CD8-positive, alpha-beta memory T cell (primary cell): ENCODE measurements around the gene MAG. TPM values are rescaled to one million over a fixed set of nuclear protein-coding genes. Genes with fewer than 3 reads are reported as not detected.
A peak's percentile ranks its signal among the peaks of the same experiment; 100 is the strongest.

Experiments
- CTCF ChIA-PET: fragments of 350-600 bp; sonication (Branson Sonifier 250); formaldehyde crosslinking; loops from one replicate; lab custom pipeline; 2021; ENCODE audit warnings: antibody characterized with exemption; lab: Charles Lee
- POLR2A ChIA-PET: fragments of 350-600 bp; sonication (Branson Sonifier 250); formaldehyde crosslinking; loops from one replicate; lab custom pipeline; 2021; ENCODE audit warnings: antibody characterized with exemption; lab: Charles Lee
- DNase-seq, 5 donors: peaks; one replicate each; pipeline versions ENCODE4 v3.0.0 to v3.0.0-alpha.2; 2020 to 2022; ENCODE audit warnings: mixed read lengths in 1 of 5
- H3K27ac ChIP-seq: one replicate; pipeline ENCODE4 v1.7.0; 2013; ENCODE audit warnings: low read depth, mild to moderate bottlenecking, low read length, moderate library complexity
- H3K27me3 ChIP-seq: 2 replicates; pipeline ENCODE4 v1.7.0; 2013; ENCODE audit warnings: low read length, mild to moderate bottlenecking; ENCODE audit not compliant: insufficient read depth, poor library complexity, severe bottlenecking
- H3K36me3 ChIP-seq: 2 replicates; pipeline ENCODE4 v1.7.0; 2013; ENCODE audit warnings: mild to moderate bottlenecking, low read length, moderate library complexity; ENCODE audit not compliant: insufficient read depth
- H3K4me1 ChIP-seq: 2 replicates; pipeline ENCODE4 v1.7.0; 2013; ENCODE audit warnings: mild to moderate bottlenecking, low read length, moderate library complexity; ENCODE audit not compliant: insufficient read depth
- H3K4me3 ChIP-seq: 2 replicates; pipeline ENCODE4 v1.7.0; 2013; ENCODE audit warnings: mild to moderate bottlenecking, low read length
- H3K9me3 ChIP-seq: 2 replicates; pipeline ENCODE4 v1.7.0; 2013; ENCODE audit warnings: mild to moderate bottlenecking, low read length
- H3K27ac Mint-ChIP-seq, 8 donors: one replicate each; pipeline ENCODE4 v1.8.0; 2020 to 2021; ENCODE audit warnings: mixed read lengths in 8 of 8, mild to moderate bottlenecking in 6 of 8, inconsistent platforms in 3 of 8, moderate library complexity in 3 of 8
- H3K27me3 Mint-ChIP-seq, 2 donors: one replicate each; pipeline ENCODE4 v1.8.0; 2020 to 2021; ENCODE audit warnings: mixed read lengths in 2 of 2, mild to moderate bottlenecking in 1 of 2, moderate library complexity in 1 of 2
- H3K36me3 Mint-ChIP-seq, 3 donors: one replicate each; pipeline ENCODE4 v1.8.0; 2020 to 2021; ENCODE audit warnings: mixed read lengths in 3 of 3, inconsistent platforms in 1 of 3, mild to moderate bottlenecking in 1 of 3
- H3K4me1 Mint-ChIP-seq, 3 donors: one replicate each; pipeline ENCODE4 v1.8.0; 2020 to 2021; ENCODE audit warnings: mixed read lengths in 3 of 3, inconsistent platforms in 1 of 3, mild to moderate bottlenecking in 1 of 3
- H3K4me3 Mint-ChIP-seq, 7 donors: one replicate each; pipeline ENCODE4 v1.8.0; 2020 to 2021; ENCODE audit warnings: mixed read lengths in 7 of 7, mild to moderate bottlenecking in 6 of 7, moderate library complexity in 4 of 7, inconsistent platforms in 2 of 7
- H3K9me3 Mint-ChIP-seq, 5 donors: one replicate each; pipeline ENCODE4 v1.8.0; 2020 to 2022; ENCODE audit warnings: mixed read lengths in 5 of 5, mild to moderate bottlenecking in 3 of 5, moderate library complexity in 2 of 5, inconsistent platforms in 1 of 5
- polyA plus RNA-seq: library from polyadenylated mRNA; unstranded; fragments of 300-500 nt; fragmentation: Illumina TruSeq; gene quantifications from one replicate; pipeline ENCODE4 v1.2.3, GENCODE V29; 2021
- total RNA-seq, 2 experiments: library from RNA; stranded (reverse); gene quantifications; one replicate each; pipeline ENCODE4 v1.2.3, GENCODE V29; 2021

MAG gene
- total and polyA plus RNA-seq, 3 experiments from 2014 or later: 0.36 TPM; not detected in 2

DNA sequence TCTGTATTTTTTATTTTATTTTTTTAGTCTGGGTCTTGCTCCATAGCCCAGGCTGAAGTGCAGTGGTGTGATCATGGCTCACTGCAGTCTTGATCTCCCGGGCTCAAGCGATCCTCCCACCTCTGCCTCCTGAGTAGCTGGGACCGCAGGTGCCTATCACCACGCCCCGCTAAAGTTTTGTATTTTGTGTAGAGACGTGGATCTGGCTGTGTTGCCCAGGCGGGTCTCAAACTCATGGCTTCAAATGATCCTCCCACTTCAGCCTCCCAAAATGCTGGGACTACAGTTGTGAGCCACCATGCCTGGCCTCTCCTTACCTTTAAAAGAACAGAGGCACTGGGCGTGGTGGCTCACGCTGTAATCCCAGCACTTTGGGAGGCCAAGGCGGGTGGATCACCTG is 4.2 kb upstream of the MAG start:
- Mint-ChIP-seq H3K4me1 (no peaks in the 10 kb centered on the region), H3K4me3 (peak overlapping the region in 1 of 7 donors; percentile 72), H3K36me3 (no peaks in the 10 kb centered on the region), H3K27ac (no peak overlapping the region), H3K9me3 (no peaks in the 10 kb centered on the region), H3K27me3 (peaks cover 6 to 20% of the 10 kb centered on the region in 2 donors)
- Histone ChIP-seq H3K36me3 (no peaks in the 10 kb centered on the region), H3K4me3 (no peak overlapping the region), H3K27ac (no peak overlapping the region), H3K9me3 (no peaks in the 10 kb centered on the region), H3K27me3 (no peaks in the 10 kb centered on the region), H3K4me1 (no peaks in the 10 kb centered on the region)
- CTCF ChIA-PET: no interaction called here
- no peak for DNase-seq
- POLR2A ChIA-PET: interaction anchor here (0.6 to 0.8 kb wide), 2 partner anchors 14 to 379 kb away, joined by 3 read pairs; no protein-coding TSS in a partner anchor

DNA sequence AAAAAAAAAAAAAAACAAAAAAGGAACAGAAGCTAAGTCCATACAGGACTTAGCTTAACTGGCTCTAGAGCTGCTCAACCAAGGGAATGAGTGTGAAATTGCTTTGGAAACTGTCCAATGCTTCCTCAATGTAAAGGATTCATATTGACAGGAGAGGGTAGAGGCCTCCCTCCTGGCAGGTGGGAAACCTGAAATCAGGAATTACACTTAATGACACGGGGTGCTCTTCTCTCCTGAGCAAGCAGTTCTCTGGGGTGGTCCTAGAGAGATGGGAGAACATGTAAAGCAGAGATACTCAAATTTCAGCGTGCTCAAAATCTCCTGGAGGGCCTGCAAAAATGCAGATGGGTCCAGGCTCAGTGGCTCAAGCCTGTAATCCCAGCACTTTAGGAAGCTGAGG is 3.6 kb upstream of the MAG start:
- Histone ChIP-seq H3K27me3 (no peaks in the 10 kb centered on the region), H3K9me3 (no peaks in the 10 kb centered on the region), H3K4me3 (no peak overlapping the region), H3K36me3 (no peaks in the 10 kb centered on the region), H3K27ac (no peak overlapping the region), H3K4me1 (no peaks in the 10 kb centered on the region)
- Mint-ChIP-seq H3K4me3 (no peak overlapping the region), H3K36me3 (no peaks in the 10 kb centered on the region), H3K4me1 (no peaks in the 10 kb centered on the region), H3K27ac (no peak overlapping the region), H3K27me3 (peaks cover 6 to 14% of the 10 kb centered on the region in 2 donors), H3K9me3 (no peaks in the 10 kb centered on the region)
- no peak for DNase-seq
- POLR2A ChIA-PET: no interaction called here
- CTCF ChIA-PET: no interaction called here

GRCh38 chr19:35288906-35289305 is 3.1 kb upstream of the MAG start:
- H3K36me3 Mint-ChIP-seq: no peaks in the 10 kb centered on the region
- no peaks in the 10 kb centered on the region for H3K9me3 Mint-ChIP-seq
- no peaks in the 10 kb centered on the region for H3K4me1 ChIP-seq
- no peak overlapping the region for H3K4me3 Mint-ChIP-seq
- H3K27me3 ChIP-seq: no peaks in the 10 kb centered on the region
- H3K4me3 ChIP-seq: no peak overlapping the region
- no peak for DNase-seq
- no peaks in the 10 kb centered on the region for H3K36me3 ChIP-seq
- H3K9me3 ChIP-seq: no peaks in the 10 kb centered on the region
- peaks cover 5 to 11% of the 10 kb centered on the region in 2 donors for H3K27me3 Mint-ChIP-seq
- H3K27ac ChIP-seq: no peak overlapping the region
- H3K27ac Mint-ChIP-seq: no peak overlapping the region
- ChIA-PET POLR2A (no interaction called here), CTCF (no interaction called here)
- no peaks in the 10 kb centered on the region for H3K4me1 Mint-ChIP-seq

DNA sequence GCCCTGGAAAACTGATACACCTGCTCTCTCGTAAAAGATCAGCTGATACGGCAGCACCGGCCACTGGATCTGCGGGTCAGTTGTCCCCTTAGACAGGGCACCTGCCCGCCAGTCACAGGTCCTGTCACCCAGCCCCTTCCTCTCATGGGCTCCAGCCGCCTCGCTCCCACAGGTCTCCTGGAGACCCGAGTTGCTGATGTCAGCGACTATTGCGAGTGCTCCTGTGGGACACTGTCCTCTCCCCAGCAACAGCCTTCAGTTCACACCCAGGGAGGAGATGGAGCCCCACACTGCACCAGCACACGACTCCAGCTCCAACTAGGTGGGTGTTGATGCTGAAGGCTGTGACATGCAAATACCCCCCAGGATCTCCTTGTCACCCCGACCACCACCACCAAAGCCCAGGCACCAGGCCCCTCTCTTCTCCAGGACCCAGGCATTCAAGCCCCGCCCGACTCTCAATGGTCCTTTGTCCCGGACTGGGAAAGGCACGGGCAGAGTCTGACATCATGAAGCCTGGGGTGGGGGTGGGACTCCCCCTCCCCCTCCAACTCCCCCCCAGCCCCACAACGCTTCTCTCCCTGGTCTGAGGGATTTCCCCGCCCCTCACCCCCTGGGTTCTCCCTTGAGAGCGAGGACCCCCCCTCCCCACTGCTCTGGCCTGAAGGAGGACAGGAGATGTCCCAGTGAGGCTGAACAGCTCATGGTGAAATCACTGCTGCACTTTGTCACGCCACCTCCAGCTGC is 1.4 kb upstream of the MAG start:
- DNase-seq: no peak
- Mint-ChIP-seq H3K9me3 (no peaks in the 10 kb centered on the region), H3K27ac (no peak overlapping the region), H3K27me3 (peaks cover 0 to 4% of the 10 kb centered on the region in 2 donors), H3K36me3 (no peaks in the 10 kb centered on the region), H3K4me1 (peaks cover 0 to under 1% (median under 1%) of the 10 kb centered on the region in 3 donors), H3K4me3 (no peak overlapping the region)
- H3K4me3 ChIP-seq: no peak overlapping the region
- no peaks in the 10 kb centered on the region for H3K27me3 ChIP-seq
- no peak overlapping the region for H3K27ac ChIP-seq
- no peaks in the 10 kb centered on the region for H3K9me3 ChIP-seq
- ChIA-PET POLR2A (interaction anchor here (0.6 kb wide), 1 partner anchor 153 kb away, joined by 3 read pairs; no protein-coding TSS in a partner anchor), CTCF (no interaction called here)
- peaks cover 3% of the 10 kb centered on the region for H3K4me1 ChIP-seq
- H3K36me3 ChIP-seq: no peaks in the 10 kb centered on the region

GRCh38 chr19:35291259-35291658 is 702 bp upstream of the MAG start:
- H3K27ac ChIP-seq: no peak overlapping the region
- ChIA-PET POLR2A (no interaction called here), CTCF (no interaction called here)
- Mint-ChIP-seq H3K9me3 (no peaks in the 10 kb centered on the region), H3K4me3 (no peak overlapping the region), H3K27ac (no peak overlapping the region), H3K27me3 (peaks cover 0 to 4% of the 10 kb centered on the region in 2 donors), H3K4me1 (peaks cover 0 to 8% (median 6%) of the 10 kb centered on the region in 3 donors), H3K36me3 (no peaks in the 10 kb centered on the region)
- no peak for DNase-seq
- H3K9me3 ChIP-seq: no peaks in the 10 kb centered on the region
- H3K27me3 ChIP-seq: no peaks in the 10 kb centered on the region
- H3K36me3 ChIP-seq: no peaks in the 10 kb centered on the region
- peaks cover 10% of the 10 kb centered on the region for H3K4me1 ChIP-seq
- no peak overlapping the region for H3K4me3 ChIP-seq

- no peaks in the 10 kb centered on the region for H3K36me3 Mint-ChIP-seq
- H3K36me3 ChIP-seq: no peaks in the 10 kb centered on the region
- CTCF ChIA-PET: no interaction called here
- peak overlapping the region in 1 of 8 donors; percentile 13 for H3K27ac Mint-ChIP-seq
- POLR2A ChIA-PET: no interaction called here
- H3K4me1 Mint-ChIP-seq: peaks cover 0 to 9% (median 6%) of the 10 kb centered on the region in 3 donors
- no peak overlapping the region for H3K4me3 ChIP-seq
- no peaks in the 10 kb centered on the region for H3K27me3 ChIP-seq
- H3K9me3 ChIP-seq: no peaks in the 10 kb centered on the region
- H3K4me3 Mint-ChIP-seq: no peak overlapping the region
- peaks cover 10% of the 10 kb centered on the region for H3K4me1 ChIP-seq
- no peaks in the 10 kb centered on the region for H3K9me3 Mint-ChIP-seq
- H3K27me3 Mint-ChIP-seq: peaks cover 0 to 3% of the 10 kb centered on the region in 2 donors
- no peak overlapping the region for H3K27ac ChIP-seq
- DNase-seq: no peak
These were observed 731 bp downstream of the MAG start for GRCh38 chr19:35292421-35293362.

- H3K36me3 Mint-ChIP-seq: no peaks in the 10 kb centered on the region
- peaks cover 0 to 9% (median 6%) of the 10 kb centered on the region in 3 donors for H3K4me1 Mint-ChIP-seq
- Histone ChIP-seq H3K4me1 (peaks cover 10% of the 10 kb centered on the region), H3K4me3 (no peak overlapping the region), H3K36me3 (no peaks in the 10 kb centered on the region), H3K27ac (no peak overlapping the region), H3K9me3 (no peaks in the 10 kb centered on the region), H3K27me3 (no peaks in the 10 kb centered on the region)
- H3K27me3 Mint-ChIP-seq: peaks cover 0 to 3% of the 10 kb centered on the region in 2 donors
- POLR2A ChIA-PET: no interaction called here
- H3K27ac Mint-ChIP-seq: no peak overlapping the region
- no peak for DNase-seq
- no peaks in the 10 kb centered on the region for H3K9me3 Mint-ChIP-seq
- CTCF ChIA-PET: no interaction called here
- no peak overlapping the region for H3K4me3 Mint-ChIP-seq
These were observed 1.4 kb downstream of the MAG start for GRCh38 chr19:35293363-35293739.

DNA sequence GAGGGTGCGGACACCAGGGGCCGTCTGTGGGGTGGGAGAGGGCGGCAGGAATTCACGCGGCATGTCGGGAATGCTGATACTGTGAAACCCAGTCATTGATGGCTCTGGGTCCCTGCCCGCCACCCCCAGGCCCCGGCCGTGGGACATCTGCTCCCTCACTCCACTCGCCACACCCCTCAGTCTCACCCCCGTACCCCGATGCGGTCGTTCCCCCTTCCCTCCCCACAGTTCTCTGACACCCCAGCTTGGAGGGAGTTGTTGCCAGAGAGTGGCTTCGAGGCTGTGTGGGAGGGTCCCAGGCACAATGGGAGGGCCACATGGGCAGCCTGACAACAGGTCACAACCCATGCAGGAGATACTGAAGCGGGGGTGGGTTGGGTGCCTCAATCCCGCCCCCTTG is 1.8 kb downstream of the MAG start:
- Mint-ChIP-seq H3K9me3 (no peaks in the 10 kb centered on the region), H3K4me1 (peaks cover 0 to 9% (median 6%) of the 10 kb centered on the region in 3 donors), H3K4me3 (no peak overlapping the region), H3K27ac (no peak overlapping the region), H3K36me3 (no peaks in the 10 kb centered on the region), H3K27me3 (peaks cover 0 to 3% of the 10 kb centered on the region in 2 donors)
- H3K4me1 ChIP-seq: peaks cover 10% of the 10 kb centered on the region
- H3K27me3 ChIP-seq: no peaks in the 10 kb centered on the region
- H3K27ac ChIP-seq: no peak overlapping the region
- no peak for DNase-seq
- ChIA-PET CTCF (no interaction called here), POLR2A (no interaction called here)
- no peaks in the 10 kb centered on the region for H3K9me3 ChIP-seq
- H3K36me3 ChIP-seq: no peaks in the 10 kb centered on the region
- H3K4me3 ChIP-seq: no peak overlapping the region
